CD4-positive, CD25-positive, alpha-beta regulatory T cell (primary cell): ENCODE data around the gene COMMD9. TPM values are rescaled to one million over a fixed set of nuclear protein-coding genes. Genes with fewer than 3 reads are reported as not detected.

ENCODE experiments used
- ATAC-seq, 2 donors: fragments of 150-1000 bp; cut with Tn5 transposase; one replicate each; pipeline ENCODE4 v1.10.0; 2021; ENCODE audit warnings: low read depth in 2 of 2, moderate number of reproducible peaks in 2 of 2, moderate library complexity in 1 of 2
- DNase-seq, 3 donors: peaks; one replicate each; pipeline versions ENCODE4 v3.0.0 to v3.0.0-alpha.2; 2012 to 2022; ENCODE audit warnings: mixed read lengths in 1 of 3
- H3K27ac ChIP-seq: one replicate; pipeline ENCODE4 v1.7.0; 2013; ENCODE audit warnings: mild to moderate bottlenecking, low read length; ENCODE audit not compliant: insufficient read depth, poor library complexity, severe bottlenecking
- H3K27me3 ChIP-seq: one replicate; pipeline ENCODE4 v1.7.0; 2013; ENCODE audit warnings: low read length; ENCODE audit not compliant: control insufficient read depth, insufficient read depth
- H3K36me3 ChIP-seq: one replicate; pipeline ENCODE4 v1.7.0; 2013; ENCODE audit warnings: mild to moderate bottlenecking, low read length, moderate library complexity; ENCODE audit not compliant: control insufficient read depth, insufficient read depth
- H3K4me1 ChIP-seq: 2 replicates; pipeline ENCODE4 v1.7.0; 2013; ENCODE audit warnings: mild to moderate bottlenecking, low read length; ENCODE audit not compliant: insufficient read depth, control insufficient read depth, poor library complexity, severe bottlenecking
- H3K4me3 ChIP-seq: one replicate; pipeline ENCODE4 v1.7.0; 2013; ENCODE audit warnings: low read depth, mild to moderate bottlenecking, low read length, moderate library complexity
- H3K9me3 ChIP-seq, 2 experiments: 1 replicate in 1 of 2; 2 replicates in 1 of 2; pipeline ENCODE4 v1.7.0; 2013; ENCODE audit warnings: low read length in 2 of 2, mild to moderate bottlenecking in 1 of 2, moderate library complexity in 1 of 2; ENCODE audit not compliant: control insufficient read depth in 2 of 2
- H3K27ac Mint-ChIP-seq, 3 donors: one replicate each; pipeline ENCODE4 v1.8.0; 2020 to 2022; ENCODE audit warnings: mild to moderate bottlenecking in 3 of 3, mixed read lengths in 3 of 3, moderate library complexity in 2 of 3
- H3K27me3 Mint-ChIP-seq: one replicate; pipeline ENCODE4 v1.8.0; 2022; ENCODE audit warnings: mild to moderate bottlenecking, mixed read lengths
- H3K36me3 Mint-ChIP-seq: one replicate; pipeline ENCODE4 v1.8.0; 2020; ENCODE audit warnings: mixed read lengths
- H3K4me1 Mint-ChIP-seq, 4 donors: one replicate each; pipeline ENCODE4 v1.8.0; 2020 to 2022; ENCODE audit warnings: mixed read lengths in 4 of 4, mild to moderate bottlenecking in 1 of 4
- H3K4me3 Mint-ChIP-seq, 4 donors: one replicate each; pipeline ENCODE4 v1.8.0; 2020 to 2022; ENCODE audit warnings: mild to moderate bottlenecking in 4 of 4, mixed read lengths in 4 of 4, moderate library complexity in 3 of 4
- H3K9me3 Mint-ChIP-seq, 7 donors: one replicate each; pipeline ENCODE4 v1.8.0; 2020 to 2022; ENCODE audit warnings: mixed read lengths in 7 of 7, mild to moderate bottlenecking in 3 of 7, moderate library complexity in 2 of 7
- polyA plus RNA-seq, 4 donors: library from polyadenylated mRNA; unstranded; fragments of 300-500 nt; fragmentation: Illumina TruSeq; gene quantifications; one replicate each; pipeline ENCODE4 v1.2.3, GENCODE V29; 2021
- total RNA-seq: library from RNA; stranded (reverse); gene quantifications from one replicate; pipeline ENCODE4 v1.2.3, GENCODE V29; 2022

COMMD9 gene
- total and polyA plus RNA-seq, 5 donors from 2014 or later: 40.2 to 124 (median 74.5) TPM

DNA sequence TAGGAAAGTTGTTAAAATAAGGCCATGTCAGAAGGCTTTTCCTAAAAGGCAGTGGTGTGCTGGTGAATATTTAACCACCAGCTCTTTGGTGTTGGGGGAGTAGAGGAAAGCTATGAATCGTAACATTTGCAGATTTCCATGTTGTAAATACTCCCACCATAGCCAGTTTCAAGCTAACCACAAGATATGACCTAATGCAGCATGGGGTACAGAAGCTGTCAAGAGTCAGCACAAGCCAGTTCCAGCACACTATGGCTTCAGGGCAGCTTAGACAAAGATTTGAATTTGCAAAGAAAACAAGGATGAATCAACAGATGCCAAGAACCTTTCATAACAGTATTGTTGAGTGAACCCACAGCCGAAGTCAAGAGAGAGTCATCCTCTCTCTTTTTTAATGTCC is 40.0 kb downstream of the COMMD9 start:
- ATAC-seq: no peak
- Mint-ChIP-seq H3K4me3 (peak overlapping the region in 1 of 4 donors; percentile 68), H3K9me3 (peaks cover 0 to 2% (median 0%) of the 10 kb centered on the region in 7 donors), H3K27me3 (peaks cover 14% of the 10 kb centered on the region), H3K27ac (peak overlapping the region in 1 of 3 donors; percentile 12), H3K36me3 (no peaks in the 10 kb centered on the region), H3K4me1 (no peaks in the 10 kb centered on the region)
- H3K27me3 ChIP-seq: peaks cover 8% of the 10 kb centered on the region
- no peak for DNase-seq
- H3K27ac ChIP-seq: no peak overlapping the region
- no peaks in the 10 kb centered on the region for H3K9me3 ChIP-seq
- no peaks in the 10 kb centered on the region for H3K4me1 ChIP-seq
- no peak overlapping the region for H3K4me3 ChIP-seq
- H3K36me3 ChIP-seq: no peaks in the 10 kb centered on the region

DNA sequence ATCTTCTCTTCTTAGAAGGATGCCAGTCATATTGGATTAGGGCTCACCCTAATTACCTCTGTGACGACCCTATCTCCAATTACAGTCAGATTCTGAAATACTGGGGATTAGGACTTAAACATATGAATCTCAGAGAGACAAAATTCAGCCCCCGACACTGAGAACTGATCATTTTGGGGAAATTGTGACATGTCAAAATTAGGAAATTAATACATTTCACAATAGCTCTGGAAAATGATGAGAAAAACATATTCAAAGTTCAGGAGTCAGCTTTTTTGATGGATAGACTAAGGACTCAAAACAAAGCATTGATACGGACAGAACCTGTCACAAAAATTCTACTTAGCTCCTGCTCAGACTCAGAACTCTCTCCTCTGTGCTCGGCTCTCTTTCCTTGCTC is 40.8 kb downstream of the COMMD9 start:
- Mint-ChIP-seq H3K36me3 (no peaks in the 10 kb centered on the region), H3K4me3 (no peak overlapping the region), H3K27ac (no peak overlapping the region), H3K27me3 (peaks cover 19% of the 10 kb centered on the region), H3K4me1 (no peaks in the 10 kb centered on the region), H3K9me3 (peaks cover 0 to 2% (median 0%) of the 10 kb centered on the region in 7 donors)
- Histone ChIP-seq H3K36me3 (no peaks in the 10 kb centered on the region), H3K4me1 (no peaks in the 10 kb centered on the region), H3K27me3 (peaks cover 8% of the 10 kb centered on the region), H3K9me3 (no peaks in the 10 kb centered on the region), H3K4me3 (no peak overlapping the region), H3K27ac (no peak overlapping the region)
- DNase-seq (no peak), ATAC-seq (no peak)

DNA sequence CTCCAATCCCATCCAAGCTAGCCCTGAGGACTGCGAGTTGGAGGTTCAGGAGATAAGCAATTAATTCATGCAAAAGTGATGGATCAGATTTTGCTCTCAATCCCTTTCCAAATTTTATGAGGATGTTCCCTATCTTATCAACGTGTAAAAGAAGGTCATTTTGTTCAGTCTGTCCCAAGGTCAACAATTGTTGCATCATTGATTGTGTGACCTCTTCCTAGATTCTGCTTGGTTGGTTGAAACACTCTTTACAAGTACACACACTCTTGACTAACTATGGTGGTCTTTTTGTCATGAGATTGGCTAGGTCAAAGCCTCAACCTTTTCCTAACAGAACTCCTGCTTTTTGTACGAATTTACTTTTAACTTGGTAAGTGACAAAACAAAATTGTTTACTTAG is 41.7 kb downstream of the COMMD9 start:
- H3K9me3 ChIP-seq: no peaks in the 10 kb centered on the region
- no peak overlapping the region for H3K4me3 ChIP-seq
- DNase-seq: no peak
- H3K36me3 Mint-ChIP-seq: no peaks in the 10 kb centered on the region
- H3K27me3 Mint-ChIP-seq: peaks cover 19% of the 10 kb centered on the region
- peaks cover 8% of the 10 kb centered on the region for H3K27me3 ChIP-seq
- H3K9me3 Mint-ChIP-seq: peaks cover 0 to 2% (median 0%) of the 10 kb centered on the region in 7 donors
- no peaks in the 10 kb centered on the region for H3K36me3 ChIP-seq
- no peaks in the 10 kb centered on the region for H3K4me1 Mint-ChIP-seq
- H3K27ac ChIP-seq: no peak overlapping the region
- no peak overlapping the region for H3K27ac Mint-ChIP-seq
- no peak overlapping the region for H3K4me3 Mint-ChIP-seq
- no peaks in the 10 kb centered on the region for H3K4me1 ChIP-seq
- ATAC-seq: no peak

DNA sequence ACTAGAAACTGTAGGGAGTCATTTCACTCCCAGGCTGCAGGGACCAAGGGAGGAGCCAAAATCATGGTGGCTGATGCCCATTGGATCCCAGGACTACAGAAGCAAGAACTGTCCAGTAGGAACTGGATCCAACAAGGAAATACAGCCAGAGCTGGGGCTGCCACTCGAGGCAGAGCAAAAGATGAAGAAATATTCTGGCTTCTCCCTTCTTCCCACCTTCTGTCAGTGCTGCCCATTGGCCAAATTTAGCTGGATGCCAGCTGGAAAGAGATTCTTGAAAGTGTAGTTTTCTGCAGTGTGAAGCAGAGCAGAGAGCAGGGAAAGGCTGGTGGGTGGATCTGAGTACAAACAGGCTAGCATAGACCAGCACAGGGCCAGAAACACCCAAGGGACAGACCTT is 45.6 kb downstream of the COMMD9 start:
- Mint-ChIP-seq H3K4me1 (no peaks in the 10 kb centered on the region), H3K27me3 (peaks cover 17% of the 10 kb centered on the region), H3K9me3 (peaks cover 0 to 2% (median 0%) of the 10 kb centered on the region in 7 donors), H3K4me3 (no peak overlapping the region), H3K27ac (no peak overlapping the region), H3K36me3 (no peaks in the 10 kb centered on the region)
- Histone ChIP-seq H3K9me3 (no peaks in the 10 kb centered on the region), H3K36me3 (no peaks in the 10 kb centered on the region), H3K4me1 (no peaks in the 10 kb centered on the region), H3K27me3 (peaks cover 6% of the 10 kb centered on the region), H3K4me3 (no peak overlapping the region), H3K27ac (no peak overlapping the region)
- no peak for DNase-seq
- ATAC-seq: no peak

DNA sequence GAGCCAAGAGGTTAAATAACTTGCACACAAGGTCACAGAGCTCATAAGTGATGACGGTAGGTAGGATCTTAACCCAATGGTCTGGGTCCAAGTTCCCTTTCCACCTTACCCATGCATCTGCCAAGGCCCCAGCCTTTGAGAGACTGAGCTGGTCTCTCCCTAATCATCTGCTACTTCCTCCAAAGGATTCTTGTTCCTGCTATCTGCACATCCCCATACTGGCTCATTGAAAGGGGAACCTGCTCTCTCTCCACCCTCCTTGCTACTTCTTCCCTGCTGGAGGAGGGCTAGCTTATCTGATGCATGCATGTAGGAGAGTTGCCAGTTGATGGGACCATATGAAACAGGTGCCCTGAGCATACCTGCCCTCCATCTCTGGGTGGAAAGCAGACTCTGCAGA is 47.7 kb downstream of the COMMD9 start:
- peaks cover 17% of the 10 kb centered on the region for H3K27me3 Mint-ChIP-seq
- ATAC-seq (no peak), DNase-seq (no peak)
- H3K36me3 ChIP-seq: no peaks in the 10 kb centered on the region
- no peaks in the 10 kb centered on the region for H3K36me3 Mint-ChIP-seq
- H3K27ac ChIP-seq: no peak overlapping the region
- H3K9me3 ChIP-seq: no peaks in the 10 kb centered on the region
- H3K27ac Mint-ChIP-seq: no peak overlapping the region
- no peak overlapping the region for H3K4me3 ChIP-seq
- peaks cover 2% of the 10 kb centered on the region for H3K27me3 ChIP-seq
- no peaks in the 10 kb centered on the region for H3K4me1 Mint-ChIP-seq
- H3K9me3 Mint-ChIP-seq: peaks cover 0 to 2% (median 0%) of the 10 kb centered on the region in 7 donors
- H3K4me1 ChIP-seq: no peaks in the 10 kb centered on the region
- H3K4me3 Mint-ChIP-seq: no peak overlapping the region

DNA sequence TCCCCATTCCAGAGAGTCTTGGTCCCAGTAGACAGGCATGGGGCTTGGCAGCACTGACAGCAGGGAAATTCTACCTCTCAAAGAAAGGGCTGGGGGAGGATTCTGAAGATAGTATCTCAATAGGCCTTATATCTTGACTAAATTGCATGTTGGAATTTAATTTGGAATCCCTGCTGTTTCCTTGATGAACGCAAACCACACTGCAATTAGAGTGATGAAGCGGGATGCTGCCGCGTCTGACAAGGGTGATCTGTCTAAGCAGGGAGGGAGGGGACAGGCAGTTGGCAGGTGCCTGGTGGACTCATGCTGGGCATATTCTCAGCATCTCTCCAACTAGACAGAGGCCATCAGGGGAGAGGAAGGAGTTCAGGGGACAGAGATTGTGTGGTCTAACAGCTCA is 48.4 kb downstream of the COMMD9 start:
- H3K9me3 Mint-ChIP-seq: peaks cover 0 to 2% (median 0%) of the 10 kb centered on the region in 7 donors
- peaks cover 17% of the 10 kb centered on the region for H3K27me3 Mint-ChIP-seq
- H3K36me3 ChIP-seq: no peaks in the 10 kb centered on the region
- ATAC-seq: no peak
- H3K9me3 ChIP-seq: no peaks in the 10 kb centered on the region
- H3K36me3 Mint-ChIP-seq: no peaks in the 10 kb centered on the region
- peaks cover 2% of the 10 kb centered on the region for H3K27me3 ChIP-seq
- no peak overlapping the region for H3K27ac Mint-ChIP-seq
- no peaks in the 10 kb centered on the region for H3K4me1 ChIP-seq
- H3K4me3 Mint-ChIP-seq: no peak overlapping the region
- no peak overlapping the region for H3K27ac ChIP-seq
- H3K4me1 Mint-ChIP-seq: no peaks in the 10 kb centered on the region
- H3K4me3 ChIP-seq: no peak overlapping the region
- DNase-seq: no peak

DNA sequence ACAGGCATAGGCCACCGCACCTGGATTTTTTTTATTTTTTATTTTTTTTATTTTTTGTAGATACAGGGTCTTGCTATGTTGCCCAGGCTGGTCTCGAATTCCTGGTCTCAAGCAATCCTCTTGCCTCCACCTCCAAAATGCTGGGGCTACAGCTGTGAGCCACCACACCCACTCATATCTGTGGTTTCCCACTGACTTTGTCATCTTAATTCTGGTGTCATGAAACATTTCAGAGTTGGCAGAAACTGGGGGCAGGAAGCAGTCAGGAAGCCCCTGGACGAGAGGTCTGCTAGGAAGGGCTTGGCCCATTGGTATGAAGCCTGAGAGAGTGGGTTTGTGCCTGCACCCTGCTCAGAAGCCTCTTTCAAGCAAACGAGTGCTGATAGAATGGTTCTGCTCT is 49.1 kb downstream of the COMMD9 start:
- Mint-ChIP-seq H3K27me3 (peaks cover 16% of the 10 kb centered on the region), H3K36me3 (no peaks in the 10 kb centered on the region), H3K9me3 (peaks cover 0 to 2% (median 0%) of the 10 kb centered on the region in 7 donors), H3K27ac (no peak overlapping the region), H3K4me1 (no peaks in the 10 kb centered on the region), H3K4me3 (no peak overlapping the region)
- Histone ChIP-seq H3K4me1 (no peaks in the 10 kb centered on the region), H3K36me3 (no peaks in the 10 kb centered on the region), H3K27ac (no peak overlapping the region), H3K27me3 (peaks cover 2% of the 10 kb centered on the region), H3K9me3 (no peaks in the 10 kb centered on the region), H3K4me3 (no peak overlapping the region)
- no peak for DNase-seq
- ATAC-seq: no peak

DNA sequence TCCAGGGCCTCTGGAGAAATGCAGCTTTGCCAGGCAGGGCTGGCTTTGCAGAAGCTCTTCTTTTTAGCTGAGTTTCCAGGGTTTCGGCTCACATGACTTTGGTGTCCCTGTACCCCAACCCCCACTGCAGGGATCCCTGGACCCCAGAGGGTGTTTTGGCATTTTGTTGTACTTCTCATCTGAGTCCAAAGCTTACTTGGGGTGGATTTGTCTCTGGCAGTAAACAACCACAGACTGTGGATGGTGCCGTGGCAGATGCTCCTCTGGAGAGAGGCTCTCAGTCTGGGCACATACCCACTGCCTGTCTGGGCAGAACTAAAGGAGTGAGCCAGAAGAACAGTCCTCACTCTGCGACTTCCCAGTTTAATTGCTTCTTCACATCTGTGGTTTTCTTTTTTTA is 49.6 kb downstream of the COMMD9 start:
- Histone ChIP-seq H3K27ac (no peak overlapping the region), H3K36me3 (no peaks in the 10 kb centered on the region), H3K9me3 (no peaks in the 10 kb centered on the region), H3K4me3 (no peak overlapping the region), H3K27me3 (peaks cover 1% of the 10 kb centered on the region), H3K4me1 (no peaks in the 10 kb centered on the region)
- Mint-ChIP-seq H3K27ac (no peak overlapping the region), H3K36me3 (no peaks in the 10 kb centered on the region), H3K27me3 (peaks cover 11% of the 10 kb centered on the region), H3K9me3 (peaks cover 0 to 2% (median 0%) of the 10 kb centered on the region in 7 donors), H3K4me3 (no peak overlapping the region), H3K4me1 (no peaks in the 10 kb centered on the region)
- no peak for ATAC-seq
- DNase-seq: no peak
